ENCODE results near the gene DNAJC16.

GRCh38 chr1:15573477-15573876 is 46.8 kb downstream of the DNAJC16 start:
- TF ChIP-seq CTCF (conservative IDR thresholded peaks at IDR 0.05 in 1 of 2, IDR thresholded peaks at IDR 0.05 in 1 of 2; ENCODE audit: low read depth in 1 of 2, low read length in 2 of 2): no peak
- TF ChIP-seq EZH2 (IDR thresholded peaks at IDR 0.05; ENCODE audit: low read length, missing control alignments): no peak
